NT2/D1 (cell line): ENCODE results near the gene COIL.

Experiments used
- SUZ12 ChIP-seq: IDR thresholded peaks from 2 replicates; pipeline ENCODE4 v1.6.1; 2011; ENCODE audit not compliant: insufficient read length, insufficient read depth; ENCODE audit errors: extremely low read depth
- YY1 ChIP-seq: IDR thresholded peaks from 2 replicates; pipeline ENCODE4 v1.6.1; 2011; ENCODE audit not compliant: insufficient read length, insufficient read depth
- ZNF274 ChIP-seq: IDR thresholded peaks from 2 replicates; pipeline ENCODE4 v1.6.1; 2011; ENCODE audit warnings: mild to moderate bottlenecking, low read depth, low read length

DNA sequence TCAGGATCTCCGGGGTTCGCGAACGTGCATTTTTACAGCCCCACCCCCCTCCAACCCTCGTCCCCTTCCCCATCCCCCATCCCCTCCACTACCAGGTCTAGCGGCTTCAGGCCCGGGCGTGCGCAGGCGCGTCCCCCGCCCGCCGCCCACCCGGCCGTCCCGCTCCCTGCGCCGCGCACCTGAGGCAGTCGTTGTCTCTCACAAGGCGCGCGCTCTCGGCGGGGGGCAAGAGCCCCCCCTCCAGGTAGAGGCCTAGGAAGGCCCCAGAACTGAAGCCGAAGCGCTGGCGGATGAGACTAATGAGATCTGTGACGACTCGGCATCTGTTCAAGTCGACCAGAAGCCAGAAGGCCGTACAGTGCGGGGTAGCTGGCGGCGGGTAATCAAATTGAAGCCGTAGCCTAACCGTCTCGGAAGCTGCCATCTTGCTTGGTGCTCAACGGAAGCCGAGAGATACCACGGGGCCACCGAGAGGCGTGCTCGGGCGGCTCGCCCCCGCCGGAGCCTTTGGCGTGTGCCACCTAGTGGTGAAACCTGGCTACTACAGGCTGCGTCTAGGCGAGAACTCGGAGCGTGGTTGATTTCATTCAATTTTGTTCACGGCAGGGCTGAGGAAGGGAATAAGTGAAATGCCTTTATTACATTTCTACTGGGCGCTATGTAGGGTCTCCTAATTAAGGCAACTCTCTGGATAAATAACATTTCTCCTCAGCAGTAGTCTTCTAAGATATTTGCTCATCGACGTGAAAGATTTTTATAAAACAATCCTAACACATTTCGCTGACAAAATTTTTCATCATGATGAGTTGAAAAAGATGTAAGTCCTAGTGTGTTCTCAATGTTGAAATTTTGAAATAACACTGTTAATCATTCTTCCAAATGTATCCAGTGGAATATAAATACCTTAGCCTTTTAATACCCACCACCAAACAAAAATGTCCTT lies at the start of gene COIL:
- TF ChIP-seq SUZ12 (no peak), ZNF274 (no peak), YY1 (peak; percentile 82)
